Islet of Langerhans (tissue), 1 donor: ENCODE data around the gene PIAS2.
"Not testable (repeated sequence)": the region's sequence is repeated elsewhere in the genome, so short reads cannot be mapped to it uniquely, and the experiment has no call there.

ENCODE experiments used
- FAIRE-seq: peaks from one replicate; lab custom pipeline; 2011; peaks lifted over from hg19 to GRCh38; lab: Jason Lieb, UNC

The PIAS2 gene

DNA sequence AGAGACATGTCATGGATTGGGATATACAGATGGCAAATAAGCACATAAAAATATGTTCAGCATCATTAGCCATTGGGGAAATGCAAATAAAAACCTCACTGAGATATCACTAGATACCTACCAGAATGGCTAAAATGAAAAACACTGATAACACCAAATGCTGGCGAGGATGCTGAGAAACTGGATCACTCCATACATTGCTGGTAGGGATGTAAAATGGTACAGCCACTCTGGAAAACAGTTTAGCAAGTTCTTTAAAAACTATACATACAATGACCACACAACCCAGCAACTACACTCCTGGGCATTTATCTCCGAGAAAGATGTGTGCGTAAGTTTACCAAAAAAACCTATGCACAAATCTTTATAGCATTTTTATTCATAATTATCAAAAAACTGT, 13.9 kb downstream of the PIAS2 start:
- no peak for FAIRE-seq

DNA sequence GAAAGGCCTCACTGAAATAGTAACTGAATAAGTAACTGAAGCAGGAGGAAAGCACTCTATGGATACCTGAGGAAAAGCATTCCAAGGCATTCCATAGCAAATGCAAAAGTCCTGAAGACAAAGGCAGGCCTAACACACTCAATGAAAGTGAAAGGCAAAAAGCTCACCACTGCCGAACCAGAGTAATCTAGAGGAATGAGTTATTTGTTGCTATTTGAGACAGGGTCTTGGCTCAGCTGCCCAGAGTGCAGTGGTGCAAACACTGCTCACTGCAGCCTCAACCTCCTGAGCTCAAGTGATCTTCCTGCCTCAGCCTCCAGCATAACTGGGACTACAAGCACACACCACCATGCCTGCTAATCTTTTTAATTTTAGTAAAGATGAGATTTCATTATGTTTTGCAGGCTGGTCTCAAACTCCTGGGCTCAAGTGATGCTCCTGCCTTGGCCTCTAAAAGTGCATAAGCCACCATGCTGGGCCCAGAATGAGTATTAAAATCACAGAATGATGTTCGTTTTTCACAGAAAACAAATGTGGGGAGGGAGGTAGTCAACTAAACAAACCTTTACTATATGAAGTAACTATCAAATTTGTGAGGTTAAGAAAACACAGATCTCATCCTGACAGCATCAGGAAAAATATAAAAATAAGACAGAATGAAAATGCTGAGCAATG, 17.9 kb downstream of the PIAS2 start:
- no peak for FAIRE-seq

DNA sequence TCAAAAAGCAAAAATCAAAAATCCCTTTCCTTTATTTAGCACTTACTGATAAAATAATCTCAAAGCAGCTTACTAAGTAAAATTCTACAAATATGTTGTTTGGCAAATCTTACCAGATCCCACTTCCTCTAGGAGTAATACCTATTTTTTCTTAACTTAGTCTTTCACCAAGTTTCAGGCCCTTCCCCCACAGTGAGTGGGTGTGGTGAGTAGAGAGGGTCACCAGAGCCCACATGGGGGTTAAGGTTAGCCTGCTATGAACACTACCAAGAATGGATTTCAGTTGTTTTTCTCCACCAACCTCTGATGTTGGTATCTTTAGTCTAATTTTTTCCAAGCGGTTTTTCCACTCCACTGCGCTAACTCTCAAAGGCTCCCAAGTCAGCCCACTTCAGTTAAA, 23.2 kb downstream of the PIAS2 start:
- FAIRE-seq, result no peak

DNA sequence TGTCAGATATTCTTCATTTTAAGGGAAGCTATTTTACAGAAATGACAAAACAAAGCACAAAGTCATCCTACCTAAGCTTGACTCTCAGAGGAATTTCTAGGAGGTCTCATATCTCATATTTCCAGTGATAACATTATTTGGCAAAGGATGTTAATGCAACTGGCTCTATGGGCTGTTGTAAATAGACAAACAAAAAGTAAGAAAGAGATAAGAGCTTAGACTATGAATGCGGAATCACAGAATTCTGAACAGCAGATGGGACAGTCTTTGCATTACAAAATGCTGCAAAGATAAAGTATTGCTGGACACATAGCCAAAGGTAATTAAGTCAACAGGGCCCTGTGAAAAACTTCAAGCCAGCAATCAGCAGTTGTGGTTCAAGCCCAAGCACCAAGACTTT, 23.9 kb downstream of the PIAS2 start:
- FAIRE-seq, result peak; percentile 38

DNA sequence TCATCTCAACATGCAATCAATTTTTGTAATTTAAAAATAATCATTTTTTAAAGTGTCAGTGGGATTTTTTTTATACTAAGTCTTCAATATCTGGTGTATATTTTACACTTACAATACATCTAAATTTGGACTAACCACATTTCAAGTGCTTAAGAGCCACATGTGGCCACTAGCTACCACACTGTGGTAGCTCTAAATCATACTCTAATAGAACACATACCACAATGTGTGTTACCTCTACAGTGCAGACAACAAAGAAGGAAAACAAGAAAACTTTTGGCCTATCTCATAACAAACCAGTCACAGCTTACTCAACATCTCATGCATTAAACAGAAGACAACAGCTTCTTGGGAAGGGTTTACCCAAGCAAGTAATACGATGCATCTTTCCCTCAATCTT, 24.5 kb downstream of the PIAS2 start:
- FAIRE-seq, result no peak

DNA sequence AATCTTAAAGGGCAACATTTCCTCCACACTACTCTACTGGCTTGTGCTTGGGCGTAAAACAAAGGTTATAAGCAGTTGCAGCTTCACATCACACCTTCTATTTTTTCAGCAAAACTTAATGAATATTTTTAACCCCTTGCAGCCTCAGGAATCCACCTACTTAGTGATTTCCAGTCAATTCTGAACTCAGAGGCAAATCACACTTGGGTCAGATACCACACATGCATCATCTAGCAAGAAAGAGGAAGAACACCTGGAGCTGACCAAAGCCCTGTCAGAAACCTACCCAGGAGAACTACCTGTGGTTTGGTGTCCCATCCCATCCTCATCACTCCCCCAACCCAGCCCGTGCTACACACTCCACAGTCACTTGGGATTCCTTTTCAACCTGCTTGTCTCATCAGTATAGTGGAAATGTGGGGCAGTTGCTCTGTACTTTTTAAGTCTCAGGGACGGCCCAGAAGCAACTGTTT, 25.5 kb downstream of the PIAS2 start:
- no peak for FAIRE-seq

DNA sequence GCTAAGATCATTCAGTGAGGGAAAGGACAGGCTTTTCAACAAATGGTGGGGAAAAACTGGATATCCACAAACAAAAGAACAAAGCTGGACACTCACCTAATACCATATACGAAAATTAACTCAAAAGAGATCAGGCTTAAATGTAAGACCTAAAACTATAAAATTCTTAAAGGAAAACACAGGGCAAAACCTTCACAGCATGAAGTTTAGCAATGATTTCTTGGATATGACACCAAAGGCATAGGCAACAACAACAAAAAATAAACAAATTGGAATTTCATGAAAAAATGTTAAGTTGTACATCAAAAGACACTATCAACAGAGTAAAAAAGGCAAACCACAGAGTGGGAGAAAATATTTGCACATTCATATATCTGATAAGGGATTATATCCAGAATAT, 28.3 kb downstream of the PIAS2 start:
- no peak for FAIRE-seq

DNA sequence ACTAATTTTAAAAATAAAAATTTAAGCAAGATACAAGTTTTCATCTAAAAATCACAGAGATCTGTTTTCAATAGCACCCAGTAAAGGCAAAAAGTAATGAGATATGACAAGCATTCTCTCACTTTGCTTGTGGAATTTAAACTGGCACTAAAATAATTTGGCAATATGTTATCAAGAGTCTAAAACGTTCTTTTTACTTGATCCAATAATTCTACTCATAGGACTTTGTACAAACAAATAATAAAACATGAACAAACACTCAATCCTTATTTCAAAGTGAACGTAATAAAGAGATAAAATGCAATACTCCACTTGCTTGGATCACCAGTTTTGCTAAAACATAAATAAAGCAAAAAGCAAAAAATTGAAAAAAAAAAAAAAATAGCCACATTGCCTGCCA, 30.4 kb downstream of the PIAS2 start:
- FAIRE-seq, result no peak

DNA sequence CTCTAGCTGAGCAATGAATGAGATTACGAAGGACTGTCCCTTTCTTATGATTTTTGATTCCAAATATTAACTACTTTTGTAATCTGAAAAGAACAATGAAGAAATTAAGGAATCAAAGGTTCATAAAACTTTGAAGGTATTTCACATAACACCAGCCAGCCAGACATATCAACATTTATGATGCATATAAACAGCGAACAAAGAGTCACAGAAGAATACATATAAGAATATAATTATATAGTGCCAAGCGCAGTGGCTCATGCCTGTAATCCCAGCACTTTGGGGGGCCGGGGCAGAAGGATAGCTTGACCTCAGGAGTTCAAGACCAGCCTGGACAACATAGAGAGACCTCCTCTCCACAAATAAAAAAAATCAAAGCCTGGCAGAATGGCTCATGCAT, 34.1 kb downstream of the PIAS2 start:
- FAIRE-seq, result no peak

DNA sequence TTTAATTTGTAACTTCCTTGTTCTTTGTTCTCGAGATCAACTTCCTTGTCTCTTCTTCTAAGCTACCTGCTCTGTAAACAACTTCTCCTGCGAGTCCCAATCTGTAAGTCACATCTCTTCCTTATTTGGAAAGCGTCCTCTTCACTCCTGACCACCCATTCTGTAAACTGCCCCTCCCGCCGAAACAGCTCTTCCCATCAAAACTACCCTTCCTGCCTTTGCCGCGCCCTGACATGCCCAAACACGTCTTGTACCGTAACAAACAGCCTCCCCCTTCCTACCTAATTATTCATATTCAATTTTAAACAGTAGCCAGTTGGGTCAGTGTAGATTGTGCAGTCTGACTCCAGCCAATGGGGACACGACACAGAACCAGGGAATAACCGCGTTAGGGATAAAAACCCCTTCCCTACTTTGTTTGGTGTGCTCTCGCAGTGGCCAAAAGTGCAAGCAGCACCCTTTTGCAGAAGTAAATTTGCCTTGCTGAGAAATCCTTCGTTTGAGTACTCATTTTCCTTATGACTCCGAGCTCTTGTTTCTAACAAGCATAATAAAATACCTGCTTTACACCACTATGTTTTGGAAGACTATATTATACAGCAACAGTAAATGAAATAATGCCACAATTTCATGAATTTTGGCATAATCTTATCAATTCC, 39.8 kb downstream of the PIAS2 start:
- no peak for FAIRE-seq

DNA sequence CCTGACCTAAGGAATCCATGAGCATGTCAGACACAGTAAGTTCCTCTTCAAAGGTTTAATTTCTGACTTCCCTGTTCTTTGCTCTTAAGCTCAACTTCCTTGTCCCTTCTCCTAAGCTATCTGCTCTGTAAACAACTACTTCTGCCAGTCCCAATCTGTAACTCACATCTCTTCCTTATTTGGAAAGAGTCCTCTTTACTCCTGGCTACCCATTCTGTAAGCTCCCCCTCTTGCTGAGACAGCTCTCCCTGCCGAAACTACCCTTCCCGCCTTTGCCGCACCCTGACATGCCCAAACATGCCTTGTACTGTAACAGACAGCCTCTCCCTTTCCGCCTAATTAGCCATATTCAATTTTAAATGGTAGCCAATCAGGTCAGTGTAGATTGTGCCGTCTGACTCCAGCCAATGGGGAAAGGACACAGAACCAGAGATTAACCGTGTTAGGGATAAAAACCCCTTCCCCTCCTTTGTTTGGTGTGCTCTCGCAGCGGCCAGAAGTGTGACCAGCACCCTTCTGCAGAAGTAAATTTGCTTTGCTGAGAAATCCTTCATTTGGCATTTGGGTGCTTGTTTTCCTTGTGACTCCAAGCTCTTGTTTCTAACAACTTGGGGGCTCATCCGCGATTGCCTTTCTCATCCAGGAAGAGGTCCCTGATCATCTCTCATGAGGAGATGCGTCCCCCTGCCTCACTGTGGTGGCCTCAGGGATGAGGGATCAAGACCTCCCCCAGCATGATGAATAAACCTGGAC, 49.0 kb downstream of the PIAS2 start:
- no peak for FAIRE-seq

DNA sequence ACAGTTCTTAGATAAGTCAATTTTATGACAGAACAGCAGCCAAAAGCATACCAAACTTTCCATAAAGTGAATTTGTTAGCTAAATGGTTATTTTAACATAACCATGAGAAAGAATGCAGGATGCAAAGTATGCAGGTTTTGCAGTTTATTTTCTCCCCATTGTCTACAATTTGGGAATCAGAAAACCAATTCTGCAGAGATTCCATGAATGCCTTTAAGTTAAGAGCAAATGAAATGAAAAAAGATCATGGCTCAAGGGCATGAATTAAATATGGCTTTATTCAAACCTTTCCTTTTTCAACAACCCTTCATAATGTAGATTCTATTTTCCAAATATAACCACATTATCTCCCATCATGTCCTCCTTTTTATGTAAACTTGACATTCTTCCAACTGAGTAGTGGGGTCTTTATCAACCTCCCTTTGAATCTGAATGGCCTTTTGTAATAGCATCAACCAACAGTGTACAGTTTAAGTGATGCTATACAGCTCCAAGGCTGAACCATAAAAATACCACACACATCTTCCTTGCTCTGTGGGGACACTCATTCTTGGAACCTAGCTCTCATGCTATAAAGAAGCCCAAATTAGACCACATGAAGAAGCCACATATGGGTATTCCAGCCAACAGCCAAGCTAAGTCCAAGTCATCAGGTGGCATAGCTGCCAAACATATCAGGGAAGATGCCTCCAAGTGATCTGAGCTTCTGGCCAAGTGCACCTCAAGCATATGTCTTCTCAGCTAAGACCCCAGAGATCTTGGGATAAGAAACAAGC, 49.8 kb downstream of the PIAS2 start:
- no peak for FAIRE-seq

DNA sequence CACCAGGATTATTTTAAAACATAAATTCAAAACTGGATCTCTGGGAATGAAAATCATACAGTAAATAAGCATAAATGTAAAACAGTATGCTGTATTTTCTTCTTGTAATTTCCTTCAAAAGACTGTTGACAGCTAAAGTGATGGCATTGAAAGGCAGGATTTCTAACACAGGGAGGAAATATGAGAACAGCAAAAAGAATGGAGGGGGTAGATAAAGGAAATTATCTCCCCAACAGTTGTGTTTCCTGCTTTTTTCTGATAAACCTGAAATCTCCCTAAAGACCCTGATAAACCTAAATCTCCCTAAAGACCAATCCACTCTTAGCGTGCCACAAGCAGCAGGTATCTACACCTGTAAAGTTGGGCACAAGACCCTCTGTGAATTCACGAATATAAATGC, 50.8 kb downstream of the PIAS2 start:
- no peak for FAIRE-seq

DNA sequence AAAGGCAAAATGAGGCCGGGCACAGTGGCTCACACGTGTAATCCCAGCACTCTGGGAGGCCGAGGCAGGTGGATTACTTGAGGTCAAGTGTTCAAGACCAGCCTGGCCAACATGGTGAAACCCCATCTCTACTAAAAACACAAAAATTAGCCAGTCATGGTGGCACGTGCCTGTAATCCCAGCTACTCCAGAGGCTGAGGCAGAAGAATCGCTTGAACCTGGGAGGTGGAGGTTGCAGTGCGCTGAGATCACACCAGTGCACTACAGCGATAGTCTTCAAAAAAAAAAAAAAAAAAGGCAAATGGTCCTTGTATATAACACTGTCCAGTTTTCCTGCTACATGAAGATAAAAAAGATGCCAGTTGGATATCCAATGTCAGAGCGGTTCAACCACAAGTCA, 52.1 kb downstream of the PIAS2 start:
- FAIRE-seq, result not testable (repeated sequence)

DNA sequence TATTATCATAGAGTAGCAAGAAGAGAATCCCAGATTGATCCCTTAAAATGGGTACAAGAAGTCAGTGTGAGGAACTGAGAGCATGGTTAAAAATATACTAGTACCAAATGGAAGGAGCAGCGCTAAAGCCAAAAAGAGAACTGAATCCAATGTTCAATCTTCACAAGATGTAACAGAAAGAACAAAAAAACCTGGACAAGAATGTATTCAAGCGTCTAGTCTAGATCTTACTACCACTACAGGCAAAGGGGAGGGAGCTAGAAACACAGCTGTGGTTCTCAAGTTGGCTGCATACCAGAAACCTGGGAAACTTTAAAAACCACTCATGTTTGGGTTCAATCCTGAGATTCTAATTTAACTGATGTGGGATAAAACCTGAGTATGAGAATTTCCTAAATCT, 57.5 kb downstream of the PIAS2 start:
- no peak for FAIRE-seq

DNA sequence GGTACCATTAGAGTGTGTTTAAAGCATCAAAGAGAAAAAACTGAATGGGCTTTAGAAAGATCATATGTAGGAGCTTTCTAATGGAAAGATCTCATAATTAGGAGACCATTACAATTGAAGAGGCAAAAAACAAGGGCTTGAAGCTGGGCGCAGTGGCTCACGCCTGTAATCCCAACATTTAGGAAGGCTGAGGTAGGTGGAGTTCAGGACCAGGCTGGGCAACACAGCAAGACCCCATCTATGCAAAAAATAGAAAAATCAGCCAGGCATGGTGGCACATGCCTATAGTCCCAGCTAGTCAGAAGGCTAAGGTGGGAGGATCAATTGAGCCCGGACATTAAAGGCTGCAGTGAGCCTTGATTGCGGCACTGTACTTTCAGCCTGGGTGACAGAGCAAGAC, 59.0 kb downstream of the PIAS2 start:
- no peak for FAIRE-seq

DNA sequence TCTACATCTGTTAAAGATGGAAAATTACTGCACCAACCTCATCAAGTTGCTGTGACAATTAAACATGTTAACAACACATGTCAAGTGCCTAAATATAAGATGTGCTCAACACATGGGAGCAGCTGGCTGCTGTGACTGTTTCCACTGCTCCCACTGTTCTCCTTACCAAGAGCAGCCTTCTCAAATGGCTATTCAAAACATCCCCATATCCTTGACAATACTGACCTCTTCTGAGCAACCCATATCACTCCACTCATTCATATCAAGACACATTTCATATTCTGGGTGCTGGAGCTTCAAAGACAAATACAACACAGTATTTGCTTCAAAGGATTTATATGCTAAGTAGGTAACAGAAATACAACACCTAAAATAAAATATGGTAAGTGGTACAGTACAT, 60.3 kb downstream of the PIAS2 start:
- no peak for FAIRE-seq

DNA sequence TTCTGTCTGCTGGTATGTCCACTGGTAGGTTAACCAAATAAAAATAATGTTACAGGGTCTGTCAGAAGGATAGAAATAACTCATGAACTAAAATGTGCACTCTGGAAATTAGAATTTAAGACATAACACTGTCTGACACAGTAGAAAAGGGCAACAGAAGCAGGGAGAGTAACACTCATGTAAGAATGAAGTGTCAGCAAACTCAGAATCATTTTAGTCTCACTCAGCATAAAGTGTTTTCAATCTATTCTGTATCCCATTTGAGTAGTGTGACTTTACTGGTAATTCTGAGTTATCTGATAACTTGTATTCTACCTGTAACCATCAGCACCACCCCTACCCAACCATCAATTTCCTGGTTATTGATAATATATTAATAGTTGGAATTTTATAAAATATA, 68.3 kb downstream of the PIAS2 start:
- no peak for FAIRE-seq

DNA sequence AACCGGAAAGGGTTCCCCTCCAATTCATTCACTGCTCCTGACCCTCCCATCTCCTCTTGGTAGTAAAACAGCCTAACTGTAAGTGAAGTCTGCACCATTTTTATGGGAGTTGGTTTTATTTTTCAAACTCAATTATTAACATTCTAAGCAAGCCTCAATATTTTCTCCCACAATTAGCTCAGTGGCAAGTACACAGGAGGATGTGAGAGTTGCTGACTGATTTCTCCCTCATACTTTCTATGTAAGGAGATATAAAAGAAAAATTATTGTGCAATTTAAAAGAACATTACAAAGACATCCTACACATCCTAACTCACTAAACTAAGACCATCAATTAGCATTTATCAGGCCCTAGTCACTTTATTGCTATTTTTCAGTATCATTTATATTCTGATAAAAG, 73.9 kb downstream of the PIAS2 start:
- no peak for FAIRE-seq

DNA sequence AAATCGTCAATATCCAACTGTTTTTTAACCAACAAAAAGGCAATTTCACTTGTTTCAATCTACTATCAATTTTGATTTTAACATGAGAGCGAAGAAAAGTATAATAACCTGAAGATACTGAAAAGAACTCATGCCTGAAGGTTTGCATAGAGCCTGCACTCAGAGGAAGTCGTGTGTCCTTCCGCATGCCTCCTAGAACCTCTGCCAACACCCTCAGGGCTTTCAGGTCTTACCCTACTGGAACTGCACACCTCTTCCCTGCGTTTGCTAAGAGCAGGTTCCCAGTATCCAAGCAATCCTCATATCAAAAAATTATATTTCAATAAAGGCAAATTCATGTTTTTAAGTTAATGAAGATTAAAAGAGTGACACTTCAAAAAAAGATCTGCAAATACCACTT, 74.7 kb downstream of the PIAS2 start:
- no peak for FAIRE-seq

DNA sequence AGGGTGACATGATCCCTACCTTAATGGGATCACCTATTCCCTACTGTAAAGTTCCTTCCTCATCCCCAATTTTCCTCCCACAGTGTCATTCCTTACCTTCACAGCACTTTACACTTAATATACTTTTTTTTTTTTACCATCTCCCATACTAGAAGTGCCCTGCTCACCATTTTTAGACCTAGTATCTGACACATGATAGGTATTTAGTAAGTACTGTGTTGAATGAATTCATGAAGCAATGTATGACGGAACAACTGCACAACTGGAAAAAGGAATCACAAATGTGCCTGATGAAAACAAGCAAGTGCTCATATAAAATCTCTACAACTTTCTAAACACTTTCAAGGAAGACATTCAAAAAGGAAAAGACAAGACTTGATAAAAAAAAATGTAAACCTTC, 83.4 kb downstream of the PIAS2 start:
- no peak for FAIRE-seq

DNA sequence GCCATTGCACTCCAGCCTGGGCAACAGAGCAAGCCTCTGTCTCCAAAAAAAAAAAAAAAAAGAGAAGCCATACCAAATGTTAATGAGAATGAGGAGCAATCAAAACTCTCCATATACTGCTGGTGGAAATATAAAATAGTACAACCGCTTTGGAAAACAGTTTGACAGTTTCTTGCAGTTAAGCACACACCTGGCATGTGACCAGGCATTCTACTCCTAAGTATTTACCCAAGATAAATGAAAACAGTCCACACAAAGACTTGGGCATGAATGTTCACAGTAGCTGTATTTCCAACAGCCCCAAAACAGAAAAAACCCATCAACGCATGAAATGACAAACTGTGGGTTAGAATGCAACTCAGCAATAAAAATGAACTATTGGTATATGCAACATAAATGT, 84.5 kb downstream of the PIAS2 start:
- FAIRE-seq, result no peak

DNA sequence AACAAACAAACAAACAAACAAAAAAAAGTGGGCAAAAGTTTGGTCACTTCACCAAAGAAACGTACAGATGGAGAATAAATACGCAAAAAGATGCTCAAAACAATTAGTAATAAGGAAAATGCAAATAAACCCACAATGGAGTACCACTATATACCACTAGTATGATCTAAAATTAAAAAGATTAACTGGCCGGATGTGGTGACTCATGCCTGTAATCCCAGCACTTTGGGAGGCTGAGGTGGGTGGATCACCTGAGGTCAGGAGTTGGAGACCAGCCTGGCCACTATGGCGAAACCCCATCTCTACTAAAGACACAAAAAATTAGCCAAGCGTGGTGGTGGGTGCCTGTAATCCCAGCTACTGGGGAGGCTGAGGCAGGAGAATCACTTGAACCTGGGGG, 84.9 kb downstream of the PIAS2 start:
- FAIRE-seq, result not testable (repeated sequence)
